HTERT RPE-1 (cell line): ENCODE measurements around the gene SH3GL2.
"Not testable (repeated sequence)": the region's sequence is repeated elsewhere in the genome, so short reads cannot be mapped to it uniquely, and the experiment has no call there.

Experiments used
- in situ Hi-C: fragments of 300-500 bp; cut with MboI; formaldehyde crosslinking; loops from 4 replicates; pipeline ENCODE4 v1.14.3; 2020; ENCODE audit warnings: low sequenced_read_pairs

Gene SH3GL2

DNA sequence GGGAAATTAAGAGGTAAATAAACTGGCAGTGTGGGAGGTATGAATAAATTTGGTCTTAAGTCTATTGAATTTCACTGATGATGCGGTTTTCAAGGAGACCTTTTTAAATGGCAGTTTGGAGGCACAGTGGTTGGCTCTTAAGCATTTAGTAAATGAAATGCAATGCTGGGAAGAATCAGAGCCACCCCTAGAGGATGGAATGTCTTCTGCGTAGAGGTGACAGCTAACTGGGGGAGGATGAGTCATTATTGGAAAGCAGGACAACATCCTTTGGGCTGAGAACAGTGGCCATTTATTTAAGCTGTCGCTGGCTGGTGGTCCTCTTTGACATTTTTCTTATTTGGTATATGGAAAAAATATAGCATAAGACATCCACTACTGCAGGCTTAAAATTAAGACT lies 163.2 kb downstream of the SH3GL2 start:
- in situ Hi-C loops = no loop called here

GRCh38 chr9:17744786-17745185 lies 165.9 kb downstream of the SH3GL2 start:
- in situ Hi-C loops = no loop called here

- in situ Hi-C loops = no loop called here
Measured at GRCh38 chr9:17750269-17750668, 171.4 kb downstream of the SH3GL2 start.

GRCh38 chr9:17751486-17751885 lies 172.6 kb downstream of the SH3GL2 start:
- in situ Hi-C loops = no loop called here

- in situ Hi-C loops = no loop called here
Measured at GRCh38 chr9:17752021-17752420, 173.2 kb downstream of the SH3GL2 start.

GRCh38 chr9:17757816-17758215 lies 178.9 kb downstream of the SH3GL2 start:
- in situ Hi-C loops = no loop called here

DNA sequence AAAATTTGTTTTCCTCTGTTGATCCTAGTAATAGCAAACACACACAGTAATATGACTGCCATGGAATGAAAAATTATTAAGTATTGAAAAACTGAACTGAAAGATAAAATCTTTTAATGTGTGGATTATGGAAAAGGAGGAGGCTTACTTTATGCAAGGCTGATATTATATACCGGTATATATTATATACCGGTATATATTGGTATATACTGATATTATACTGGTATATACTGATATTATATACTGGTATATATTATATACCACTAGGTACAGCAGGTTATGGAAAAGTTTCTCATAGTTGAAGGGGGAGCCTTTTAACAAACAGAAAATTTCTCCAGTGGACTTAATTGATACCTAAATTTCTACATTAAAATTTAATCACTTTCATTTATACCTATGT lies 181.4 kb downstream of the SH3GL2 start:
- in situ Hi-C loops = no loop called here

DNA sequence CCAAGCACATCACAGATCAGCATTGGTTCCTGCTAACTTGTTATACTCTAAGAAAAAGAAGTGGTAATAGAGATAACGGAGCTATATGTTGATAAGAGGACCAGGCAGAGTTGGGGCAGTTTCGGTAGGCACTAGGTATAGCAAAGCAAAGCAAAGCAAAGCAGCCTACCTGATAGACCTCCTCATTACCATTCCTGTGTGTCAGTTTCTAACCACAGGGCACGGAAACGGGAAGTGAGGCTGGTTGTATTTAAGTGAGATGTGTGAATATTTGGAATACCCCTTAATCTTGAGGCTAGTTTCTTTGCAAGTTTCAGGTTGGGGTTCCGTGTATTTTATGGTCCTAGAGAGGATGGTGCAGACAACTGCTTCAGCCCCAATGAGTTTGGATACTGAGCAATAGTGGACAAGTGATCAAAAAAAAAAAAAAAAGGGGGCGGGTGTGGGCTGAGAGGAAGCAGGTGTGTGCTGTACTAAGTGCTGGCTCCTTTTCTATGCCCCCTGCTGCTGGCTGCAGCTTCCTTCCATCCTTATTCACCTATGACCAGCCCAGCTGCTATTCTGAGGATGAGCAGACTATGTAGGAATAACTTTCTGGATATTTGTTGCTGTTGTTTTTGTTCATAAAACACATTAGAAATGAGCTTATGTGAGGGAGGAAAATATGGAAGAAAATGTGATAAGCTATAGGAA lies 183.3 kb downstream of the SH3GL2 start:
- in situ Hi-C loops = no loop called here

GRCh38 chr9:17764306-17764705 lies 185.4 kb downstream of the SH3GL2 start:
- in situ Hi-C loops = no loop called here

DNA sequence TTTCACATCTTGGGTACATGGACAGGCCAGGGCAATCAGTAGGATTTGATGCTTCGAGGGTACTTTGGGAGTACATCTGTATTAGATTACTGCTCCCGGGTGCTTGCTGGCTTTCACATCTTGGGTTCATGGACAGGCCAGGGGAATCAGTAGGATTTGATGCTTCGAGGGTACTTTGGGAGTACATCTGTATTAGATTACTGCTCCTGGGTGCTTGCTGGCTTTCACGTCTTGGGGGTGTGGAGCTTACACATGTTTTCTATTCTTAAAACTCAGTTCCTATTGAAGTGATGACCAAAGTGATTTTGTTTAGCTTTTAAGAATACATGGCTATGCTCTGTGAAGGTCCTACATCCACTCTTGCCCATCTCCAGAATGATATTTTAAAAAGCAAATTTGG lies 186.3 kb downstream of the SH3GL2 start:
- in situ Hi-C loops = not testable (repeated sequence)

DNA sequence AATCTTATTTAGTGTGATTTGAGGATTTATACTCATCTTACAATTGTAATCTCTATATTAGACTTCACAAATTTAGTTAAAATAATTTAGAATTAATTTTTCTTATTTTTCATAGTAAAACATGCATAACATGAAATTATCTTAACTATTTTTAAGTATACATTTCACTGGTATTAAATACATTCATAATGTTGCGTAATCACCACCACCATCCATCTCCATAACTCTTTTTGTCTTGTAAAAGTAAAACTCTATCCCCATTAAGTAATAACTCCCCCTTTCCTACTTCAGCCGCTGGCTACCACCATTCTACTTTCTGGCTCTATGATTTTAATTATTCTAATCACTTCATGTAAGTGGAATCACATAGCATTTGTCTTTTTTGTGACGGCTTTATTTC lies 193.4 kb downstream of the SH3GL2 start:
- in situ Hi-C loops = no loop called here

GRCh38 chr9:17775656-17776055 lies 196.8 kb downstream of the SH3GL2 start:
- in situ Hi-C loops = no loop called here

- in situ Hi-C loops = no loop called here
Measured at GRCh38 chr9:17776735-17777134, 197.9 kb downstream of the SH3GL2 start.

DNA sequence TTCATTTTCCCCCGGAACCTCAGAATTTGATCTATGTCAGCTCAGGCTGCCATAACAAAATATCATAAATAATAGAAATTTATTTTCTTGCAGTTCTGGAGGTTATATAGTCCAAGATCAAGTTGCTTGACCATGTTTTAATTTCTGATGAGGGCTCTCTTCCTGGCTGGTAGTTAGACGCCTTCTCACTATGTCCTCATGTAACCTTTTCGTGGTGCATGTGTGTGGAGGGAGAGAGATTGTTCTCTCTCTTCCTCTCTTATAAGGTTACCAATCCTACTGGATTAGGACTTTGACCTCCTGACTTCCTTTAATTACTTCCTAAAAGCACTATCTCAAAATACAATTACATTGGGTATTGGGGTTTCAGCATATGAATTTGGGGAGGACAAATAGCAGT lies 198.6 kb downstream of the SH3GL2 start:
- in situ Hi-C loops = no loop called here

DNA sequence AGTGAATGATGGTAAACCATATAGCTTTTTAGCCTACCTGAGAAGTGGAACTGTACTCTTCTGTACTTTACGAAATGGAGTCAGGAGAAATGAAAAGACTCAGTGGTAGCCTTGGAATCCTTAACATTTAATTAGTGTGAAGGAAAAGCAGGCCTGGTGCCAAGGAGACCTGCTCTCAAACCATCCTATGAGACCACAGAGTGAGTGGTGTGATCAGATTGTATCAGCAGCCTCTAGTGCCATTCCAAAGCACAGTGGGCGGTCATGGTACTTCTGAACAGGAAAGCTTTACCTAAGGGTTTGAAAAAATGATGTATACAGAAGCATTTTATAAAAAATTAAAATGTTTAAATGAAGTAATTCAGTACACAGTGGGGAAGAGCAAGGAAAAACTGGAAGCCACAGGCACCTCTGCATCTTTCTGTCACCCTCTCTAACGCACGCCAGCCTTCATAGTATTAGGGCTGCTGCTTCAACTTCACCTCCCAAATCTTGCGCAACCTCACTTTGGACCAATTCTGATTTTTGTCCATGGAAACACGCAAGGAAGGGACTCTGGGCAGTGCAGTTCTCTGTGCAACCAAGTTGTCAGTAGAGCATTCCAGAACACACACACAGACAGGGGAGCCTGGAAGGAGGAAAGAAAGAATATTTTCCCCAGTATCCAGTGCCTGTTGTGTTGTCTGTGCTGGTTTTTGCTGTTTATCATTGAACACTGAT lies 203.7 kb downstream of the SH3GL2 start:
- in situ Hi-C loops = no loop called here

GRCh38 chr9:17783227-17783626 lies 204.4 kb downstream of the SH3GL2 start:
- in situ Hi-C loops = no loop called here

GRCh38 chr9:17789316-17789715 lies 210.4 kb downstream of the SH3GL2 start:
- in situ Hi-C loops = no loop called here

- in situ Hi-C loops = no loop called here
Measured at GRCh38 chr9:17793713-17794622, 215.1 kb downstream of the SH3GL2 start.

DNA sequence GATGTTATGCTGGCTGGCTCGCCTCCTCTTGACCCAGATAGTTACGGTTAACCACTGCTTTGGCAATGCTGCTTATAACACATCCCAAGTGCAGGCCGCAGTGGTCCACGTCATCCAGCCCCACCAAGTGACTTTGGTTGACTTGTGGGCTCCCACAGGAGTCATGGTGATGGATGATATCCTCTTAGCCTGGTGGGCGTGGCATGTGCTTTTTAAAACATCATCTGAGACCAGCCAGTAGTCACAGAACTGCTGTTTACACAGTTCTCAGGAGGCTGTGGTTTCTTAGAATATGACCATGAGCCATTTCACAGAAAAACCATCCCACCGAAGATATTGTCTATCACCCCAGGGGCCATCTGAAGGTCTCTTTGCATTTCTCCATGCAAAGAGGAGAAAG lies 216.9 kb downstream of the SH3GL2 start:
- in situ Hi-C loops = no loop called here

- in situ Hi-C loops = no loop called here
Measured at GRCh38 chr9:17799369-17799768, 220.5 kb downstream of the SH3GL2 start.

DNA sequence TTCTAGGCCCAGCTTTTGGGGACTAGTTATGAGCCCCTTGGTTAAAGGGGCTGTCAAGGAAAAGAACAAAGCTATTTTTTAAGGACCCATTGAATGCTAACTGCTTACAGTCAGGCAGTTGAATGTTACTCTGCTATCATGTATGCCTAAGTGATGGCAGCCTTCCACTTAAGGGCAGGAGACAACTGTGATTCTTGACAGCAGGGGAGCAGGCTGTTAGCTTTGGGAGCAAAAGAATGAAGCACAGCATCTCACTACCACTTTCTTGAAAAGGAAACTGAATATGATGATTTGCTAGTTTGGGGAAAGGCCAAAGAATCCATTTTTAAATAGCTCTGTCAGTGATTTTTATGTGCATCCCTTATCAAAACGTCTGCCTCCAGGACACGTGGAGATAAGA lies 221.6 kb downstream of the SH3GL2 start:
- in situ Hi-C loops = no loop called here
